GM23248 (cell line): ENCODE measurements around the gene HCN3. TPM values are rescaled to one million over a fixed set of nuclear protein-coding genes. Genes with fewer than 3 reads are reported as not detected.

ENCODE experiments used
- DNase-seq: peaks from one replicate; pipeline ENCODE4 v3.0.0-alpha.2; 2015
- H2AFZ ChIP-seq: fragments of 200-600 bp; sonication (generic); 2 replicates; pipeline ENCODE4 v1.6.1; 2016; ENCODE audit warnings: antibody characterized with exemption
- H3F3A ChIP-seq: fragments of 200-600 bp; sonication (generic); 2 replicates; pipeline ENCODE4 v1.6.1; 2016; ENCODE audit warnings: mild to moderate bottlenecking, antibody characterized with exemption, mixed run types; ENCODE audit not compliant: insufficient read depth
- H3K27ac ChIP-seq: fragments of 200-600 bp; sonication (generic); 2 replicates; pipeline ENCODE4 v1.5.1; 2016; ENCODE audit warnings: mild to moderate bottlenecking
- H3K27me3 ChIP-seq: fragments of 200-600 bp; sonication (generic); replicated peaks from 2 replicates; pipeline ENCODE4 v1.6.1; 2016; ENCODE audit warnings: mild to moderate bottlenecking; ENCODE audit not compliant: insufficient read depth
- H3K36me3 ChIP-seq: fragments of 200-600 bp; sonication (generic); 2 replicates; pipeline ENCODE4 v1.6.1; 2016; ENCODE audit warnings: low read depth, mild to moderate bottlenecking
- H3K4me1 ChIP-seq: fragments of 200-600 bp; sonication (generic); 2 replicates; pipeline ENCODE4 v1.6.1; 2016; ENCODE audit warnings: mild to moderate bottlenecking; ENCODE audit not compliant: insufficient read depth
- H3K4me2 ChIP-seq: fragments of 200-600 bp; sonication (generic); one replicate; pipeline ENCODE4 v1.6.1; 2016; ENCODE audit warnings: mild to moderate bottlenecking; ENCODE audit not compliant: unreplicated experiment
- H3K4me3 ChIP-seq: fragments of 200-600 bp; sonication (generic); 2 replicates; pipeline ENCODE4 v1.5.1; 2016; ENCODE audit warnings: mild to moderate bottlenecking
- H3K79me2 ChIP-seq: fragments of 200-600 bp; sonication (generic); 2 replicates; pipeline ENCODE4 v1.6.1; 2016; ENCODE audit warnings: mild to moderate bottlenecking; ENCODE audit not compliant: insufficient read depth
- H3K9ac ChIP-seq: fragments of 200-600 bp; sonication (generic); 2 replicates; pipeline ENCODE4 v1.6.1; 2016; ENCODE audit warnings: mild to moderate bottlenecking
- H3K9me2 ChIP-seq: fragments of 200-600 bp; sonication (generic); 2 replicates; pipeline ENCODE4 v1.6.1; 2016; ENCODE audit warnings: mixed run types, mild to moderate bottlenecking, moderate library complexity; ENCODE audit not compliant: insufficient read depth
- H3K9me3 ChIP-seq: fragments of 200-600 bp; sonication (generic); one replicate; pipeline ENCODE4 v1.6.1; 2017; ENCODE audit warnings: low read depth
- H4K20me1 ChIP-seq: fragments of 200-600 bp; sonication (generic); 2 replicates; pipeline ENCODE4 v1.6.0; 2016; ENCODE audit not compliant: insufficient read depth
- EZH2 ChIP-seq: fragments of 200-600 bp; sonication (generic); IDR thresholded peaks from 2 replicates; pipeline ENCODE4 v1.6.1; 2018; ENCODE audit warnings: antibody characterized with exemption, mild to moderate bottlenecking; ENCODE audit not compliant: insufficient read depth, poor library complexity, severe bottlenecking
- EZH2phosphoT487 ChIP-seq: fragments of 200-600 bp; sonication (generic); IDR thresholded peaks from 2 replicates; pipeline ENCODE4 v1.6.1; 2018; ENCODE audit warnings: antibody characterized with exemption, moderate library complexity, mild to moderate bottlenecking, low read depth; ENCODE audit not compliant: insufficient read depth
- WGBS, 2 experiments: methylation state at CpG; one replicate each; pipeline ENCODE4 v1.1.6; 2015 to 2017; ENCODE audit warnings: low lambda C conversion rate in 2 of 2, low coverage in 1 of 2; ENCODE audit errors: missing lambda C conversion rate in 2 of 2; 5-methylcytosine and 5-hydroxymethylcytosine counted together
- in situ Hi-C: fragments of 300-500 bp; cut with MboI; formaldehyde crosslinking; loops from 2 replicates; pipeline ENCODE4 v1.15.0; 2020
- polyA plus RNA-seq: library from polyadenylated mRNA; unstranded; fragments of >200 nt; fragmentation: Nextera tagmentation; extraction: Ambion mirVana; gene quantifications from 2 replicates; pipeline ENCODE4 v1.2.1, GENCODE V29; 2016
- total RNA-seq: library from RNA; depleted of rRNA; stranded (reverse); fragments of >200 nt; shearing (Covaris generic); gene quantifications from 2 replicates; pipeline ENCODE4 v1.2.3, GENCODE V29; 2014

The HCN3 gene
- total and polyA plus RNA-seq, 2 experiments from 2014 or later, result 1.4 to 1.6 TPM

GRCh38 chr1:155278689-155279160, 1.5 kb downstream of the HCN3 start:
- Histone ChIP-seq H3K9ac (no peak overlapping the region), H3K4me1 (0 out of 2 replicates have a peak, but pooled peaks cover 2% of the 10 kb centered on the region), H2AFZ (no peak overlapping the region), H3K4me2 (peak overlapping the region; percentile 69), H3K9me3 (no peaks in the 10 kb centered on the region), H3F3A (peaks cover 7% of the 10 kb centered on the region), H3K36me3 (no peaks in the 10 kb centered on the region), H3K9me2 (no peaks in the 10 kb centered on the region), H3K27me3 (no peaks in the 10 kb centered on the region), H3K79me2 (no peaks in the 10 kb centered on the region), H4K20me1 (no peaks in the 10 kb centered on the region), H3K27ac (no peak overlapping the region), H3K4me3 (peak overlapping the region; percentile 75; the same call in 1 of the 2 replicates)
- 59 to 70% methylated on average over 10 of the region's 10 CpGs for WGBS, 2 experiments
- in situ Hi-C loops, result no loop called here
- TF ChIP-seq EZH2, result no peak
- TF ChIP-seq EZH2phosphoT487, result no peak
- DNase-seq, result peak; percentile 48

- TF ChIP-seq EZH2 (no peak), EZH2phosphoT487 (no peak)
- Histone ChIP-seq H3K9me3 (no peaks in the 10 kb centered on the region), H3K4me1 (no peaks in the 10 kb centered on the region), H3F3A (peaks cover 7% of the 10 kb centered on the region), H3K9me2 (no peaks in the 10 kb centered on the region), H3K9ac (no peak overlapping the region), H3K79me2 (no peaks in the 10 kb centered on the region), H3K27ac (no peak overlapping the region), H2AFZ (no peak overlapping the region), H4K20me1 (no peaks in the 10 kb centered on the region), H3K27me3 (no peaks in the 10 kb centered on the region), H3K4me2 (no peak overlapping the region), H3K36me3 (no peaks in the 10 kb centered on the region), H3K4me3 (no peak overlapping the region)
- in situ Hi-C loops, result no loop called here
- no peak for DNase-seq
- 67 to 77% methylated on average over 2 of the region's 2 CpGs for WGBS, 2 experiments
Observed at GRCh38 chr1:155279268-155279667, 2.0 kb downstream of the HCN3 start.

GRCh38 chr1:155282488-155283091, 5.3 kb downstream of the HCN3 start:
- no peak for TF ChIP-seq EZH2phosphoT487
- no peak for TF ChIP-seq EZH2
- H3K9ac ChIP-seq, result no peak overlapping the region
- no peaks in the 10 kb centered on the region for H3K36me3 ChIP-seq
- 93 to 94% methylated on average over 28 to 29 of the region's 29 CpGs for WGBS, 2 experiments
- no peaks in the 10 kb centered on the region for H4K20me1 ChIP-seq
- peaks cover 7% of the 10 kb centered on the region for H3F3A ChIP-seq
- no peaks in the 10 kb centered on the region for H3K79me2 ChIP-seq
- no peak for DNase-seq
- no peak overlapping the region for H2AFZ ChIP-seq
- no peaks in the 10 kb centered on the region for H3K4me1 ChIP-seq
- H3K27me3 ChIP-seq, result no peaks in the 10 kb centered on the region
- H3K9me2 ChIP-seq, result no peaks in the 10 kb centered on the region
- H3K4me2 ChIP-seq, result no peak overlapping the region
- no peaks in the 10 kb centered on the region for H3K9me3 ChIP-seq
- no peak overlapping the region for H3K4me3 ChIP-seq
- H3K27ac ChIP-seq, result no peak overlapping the region
- in situ Hi-C loops, result no loop called here

- TF ChIP-seq EZH2 (no peak), EZH2phosphoT487 (no peak)
- H3F3A ChIP-seq, result no peaks in the 10 kb centered on the region
- H2AFZ ChIP-seq, result no peak overlapping the region
- no peaks in the 10 kb centered on the region for H3K36me3 ChIP-seq
- H3K9me3 ChIP-seq, result no peaks in the 10 kb centered on the region
- no peak overlapping the region for H3K9ac ChIP-seq
- H3K27me3 ChIP-seq, result no peaks in the 10 kb centered on the region
- no peaks in the 10 kb centered on the region for H4K20me1 ChIP-seq
- H3K4me1 ChIP-seq, result no peaks in the 10 kb centered on the region
- WGBS, 2 experiments, result 92% methylated on average over 12 of the region's 12 CpGs
- H3K79me2 ChIP-seq, result no peaks in the 10 kb centered on the region
- no peak overlapping the region for H3K4me3 ChIP-seq
- no peak for DNase-seq
- no peaks in the 10 kb centered on the region for H3K9me2 ChIP-seq
- H3K4me2 ChIP-seq, result no peak overlapping the region
- in situ Hi-C loops, result no loop called here
- H3K27ac ChIP-seq, result no peak overlapping the region
Observed at GRCh38 chr1:155284476-155284875, 7.2 kb downstream of the HCN3 start.
